Gastrocnemius medialis (tissue), 4 donors: Measurements from ENCODE around the gene FTHL17.

Experiments
- CTCF ChIP-seq, 5 experiments: fragments of 450-650 bp in 3 of 5; fragments of 200-600 bp in 2 of 5; sonication (generic) in 2 of 5; IDR thresholded peaks in 4 of 5; conservative IDR thresholded peaks in 1 of 5; 1 replicate in 4 of 5; 2 replicates in 1 of 5; pipeline ENCODE4 v1.5.1; 2016 to 2019; ENCODE audit warnings: antibody characterized with exemption in 5 of 5, mild to moderate bottlenecking in 3 of 5, moderate library complexity in 3 of 5
- POLR2A ChIP-seq, 2 donors: fragments of 450-650 bp; IDR thresholded peaks; one replicate each; pipeline ENCODE4 v1.6.1; 2017; ENCODE audit warnings: antibody characterized with exemption in 2 of 2, mild to moderate bottlenecking in 2 of 2, moderate library complexity in 2 of 2

DNA sequence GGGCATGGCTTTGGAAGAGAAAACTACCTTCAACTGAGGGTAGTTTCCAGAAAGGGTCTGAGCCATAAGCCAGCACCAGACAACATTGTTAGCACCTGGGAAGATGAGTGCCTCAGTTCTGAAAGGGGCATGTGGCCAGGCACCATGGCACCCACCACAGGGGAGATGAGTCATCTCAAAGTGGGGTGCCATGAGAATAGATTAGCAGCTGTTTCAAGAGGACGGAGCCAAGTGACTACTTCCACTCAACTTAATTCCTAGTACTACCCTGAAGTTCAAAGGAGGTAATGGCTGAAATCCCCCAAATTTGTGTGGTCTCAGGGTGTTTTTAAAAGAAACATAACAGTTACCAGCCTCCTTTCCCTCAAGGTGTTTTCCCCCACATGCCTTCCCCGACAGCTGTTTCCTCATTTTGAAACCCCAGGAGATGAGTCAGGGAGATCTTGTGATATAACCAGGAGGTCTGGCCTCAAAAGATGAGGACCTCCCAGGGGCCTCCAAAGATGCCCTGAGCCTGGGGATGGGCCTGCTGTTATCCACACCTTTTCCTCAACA is 27.8 kb upstream of the FTHL17 start:
- TF ChIP-seq CTCF (IDR thresholded peaks at IDR 0.05 in 4 of 5, conservative IDR thresholded peaks at IDR 0.05 in 1 of 5) (no peak), POLR2A (IDR thresholded peaks at IDR 0.05) (no peak)
